Occipital lobe (tissue), 3 donors: ENCODE results near the gene PLEKHH2. TPM values are rescaled to one million over a fixed set of nuclear protein-coding genes. Genes with fewer than 3 reads are reported as not detected.

Source experiments
- DNase-seq: peaks from one replicate; lab custom pipeline; 2025; lab: John Stamatoyannopoulos, UW
- small RNA-seq: library from RNA; depleted of rRNA; stranded (forward); fragments of <200 nt; gene quantifications from one replicate; pipeline ENCODE3, GENCODE V24; 2014
- total RNA-seq: library from RNA; depleted of rRNA; stranded (reverse); fragments of >200 nt; gene quantifications from one replicate; pipeline ENCODE4 v1.2.3, GENCODE V29; 2014

PLEKHH2 gene
- total RNA-seq, 1 donor from 2014 or later = 8.4 TPM

GRCh38 chr2:43806719-43807031 is 169.6 kb downstream of the PLEKHH2 start:
- DNase-seq = no peak

- DNase-seq = no peak
Measured at GRCh38 chr2:43810452-43810851, 173.4 kb downstream of the PLEKHH2 start.

GRCh38 chr2:43810888-43811287 is 173.8 kb downstream of the PLEKHH2 start:
- no peak for DNase-seq

GRCh38 chr2:43812006-43812405 is 174.9 kb downstream of the PLEKHH2 start:
- DNase-seq = no peak

GRCh38 chr2:43812947-43813346 is 175.9 kb downstream of the PLEKHH2 start:
- DNase-seq = no peak

- DNase-seq = no peak
Measured at GRCh38 chr2:43814711-43815110, 177.7 kb downstream of the PLEKHH2 start.

Small RNAs within 50 kb of the gene (small RNA-seq; reads per million reads assigned to genes)
- gene RF00019 (not detected), gene RN7SKP66 (not detected)

Other genes with a start within 250 kb of the PLEKHH2 start
- gene THADA, start 41.2 kb upstream of the PLEKHH2 start, total RNA-seq = 40.9 TPM
- gene C1GALT1C1L, start 39.2 kb downstream of the PLEKHH2 start, total RNA-seq = not detected
- 41.5 TPM for gene DYNC2LI1, start 136.8 kb downstream of the PLEKHH2 start, total RNA-seq
- gene ABCG5, start 201.6 kb downstream of the PLEKHH2 start, total RNA-seq = under 0.01 TPM
- gene ABCG8, start 201.7 kb downstream of the PLEKHH2 start, total RNA-seq = 0.31 TPM